HepG2 (cell line): Measurements from ENCODE around the gene STAT5A. TPM values are rescaled to one million over a fixed set of nuclear protein-coding genes. Genes with fewer than 3 reads are reported as not detected.
A peak's percentile ranks its signal among the peaks of the same experiment; 100 is the strongest.

ENCODE experiments used
- HMG20B ChIP-seq: conservative IDR thresholded peaks from 2 replicates; pipeline ENCODE4 v1.6.1; 2016; ENCODE audit warnings: missing genetic modification reagents, missing compliant biosample characterization
- MAFG ChIP-seq: sonication (generic); formaldehyde crosslinking; IDR thresholded peaks from 2 replicates; pipeline ENCODE4 v1.5.1; 2020; ENCODE audit warnings: mild to moderate bottlenecking, missing genetic modification reagents
- MBD4 ChIP-seq: IDR thresholded peaks from 2 replicates; pipeline ENCODE4 v1.6.1; 2012; ENCODE audit warnings: low read length, inconsistent platforms, borderline replicate concordance
- MED8 ChIP-seq: sonication (generic); formaldehyde crosslinking; IDR thresholded peaks from 2 replicates; pipeline ENCODE4 v1.8.1; 2023; ENCODE audit warnings: mild to moderate bottlenecking, missing genetic modification reagents; ENCODE audit not compliant: insufficient replicate concordance
- MEIS2 ChIP-seq: sonication (generic); formaldehyde crosslinking; IDR thresholded peaks from 2 replicates; pipeline ENCODE4 v1.9.0; 2021; ENCODE audit warnings: mild to moderate bottlenecking, missing genetic modification reagents
- MIXL1 ChIP-seq: IDR thresholded peaks from 2 replicates; pipeline ENCODE4 v1.6.1; 2016
- NCOR1 ChIP-seq: fragments of 200-600 bp; sonication (generic); IDR thresholded peaks from 2 replicates; pipeline ENCODE4 v1.7.0; 2017; ENCODE audit warnings: antibody characterized with exemption, low read length, borderline replicate concordance
- NFIC ChIP-seq: IDR thresholded peaks from 2 replicates; pipeline ENCODE4 v1.6.1; 2012; ENCODE audit warnings: mild to moderate bottlenecking, low read length, inconsistent platforms
- SALL2 ChIP-seq: sonication (generic); formaldehyde crosslinking; IDR thresholded peaks from 2 replicates; pipeline ENCODE4 v1.8.1; 2023; ENCODE audit warnings: mild to moderate bottlenecking, missing genetic modification reagents, inconsistent platforms
- ZFP90 ChIP-seq: sonication (generic); formaldehyde crosslinking; IDR thresholded peaks from 2 replicates; pipeline ENCODE4 v1.8.0; 2022; ENCODE audit warnings: missing genetic modification reagents, mild to moderate bottlenecking, inconsistent platforms, borderline replicate concordance
- ZNF205 ChIP-seq: IDR thresholded peaks from 2 replicates; pipeline ENCODE4 v1.6.1; 2018; ENCODE audit warnings: missing biosample characterization, missing genetic modification reagents
- ZNF235 ChIP-seq: sonication (generic); formaldehyde crosslinking; IDR thresholded peaks from 2 replicates; pipeline ENCODE4 v1.8.1; 2023; ENCODE audit warnings: mild to moderate bottlenecking, missing genetic modification reagents, borderline replicate concordance
- ZNF274 ChIP-seq: sonication (generic); formaldehyde crosslinking; IDR thresholded peaks from 2 replicates; pipeline ENCODE4 v1.5.1; 2020; ENCODE audit warnings: mild to moderate bottlenecking, missing genetic modification reagents
- ZNF367 ChIP-seq: sonication (generic); formaldehyde crosslinking; IDR thresholded peaks from 2 replicates; pipeline ENCODE4 v1.4.0; 2020; ENCODE audit warnings: missing genetic modification reagents, borderline replicate concordance
- ZNF614 ChIP-seq: IDR thresholded peaks from 2 replicates; pipeline ENCODE4 v1.6.1; 2018; ENCODE audit warnings: missing biosample characterization, missing genetic modification reagents, inconsistent platforms, borderline replicate concordance
- polyA plus RNA-seq, 8 experiments: library from polyadenylated mRNA; depleted of rRNA in 3 of 8; stranded (reverse) in 7 of 8; unstranded in 1 of 8; fragments of >200 nt; fragmentation: Illumina TruSeq in 4 of 8; extraction: Trizol in 4 of 8; gene quantifications; 2 replicates each; pipeline versions ENCODE4 v1.2.1 to v1.2.3, GENCODE V29; 2011 to 2016; ENCODE audit warnings: low read depth in 4 of 8, missing spikeins in 1 of 8, mixed read lengths in 1 of 8; ENCODE audit not compliant: insufficient read depth in 1 of 8
- total RNA-seq, 5 experiments: library from RNA; depleted of rRNA; stranded (reverse); fragments of >200 nt; fragmentation: Illumina TruSeq; extraction: Trizol; gene quantifications; 2 replicates each; pipeline ENCODE4 v1.2.3, GENCODE V29; 2016; ENCODE audit warnings: low read depth in 1 of 5
- TF ChIP-seq, protein P1 (sequence below): sonication (generic); formaldehyde crosslinking; IDR thresholded peaks from 2 replicates; pipeline ENCODE4 v1.5.0; 2020; ENCODE audit warnings: mild to moderate bottlenecking, missing genetic modification reagents
- TF ChIP-seq, protein P2 (sequence below): sonication (generic); formaldehyde crosslinking; IDR thresholded peaks from 2 replicates; pipeline ENCODE4 v1.4.0; 2020; ENCODE audit warnings: mild to moderate bottlenecking, missing genetic modification reagents
- TF ChIP-seq, protein P3 (sequence below): sonication (generic); formaldehyde crosslinking; IDR thresholded peaks from 2 replicates; pipeline ENCODE4 v1.5.1; 2020; ENCODE audit warnings: missing genetic modification reagents, mild to moderate bottlenecking, borderline replicate concordance
- TF ChIP-seq, protein P4 (sequence below): sonication (generic); formaldehyde crosslinking; conservative IDR thresholded peaks from 2 replicates; pipeline ENCODE4 v1.4.0; 2020; ENCODE audit warnings: missing genetic modification reagents
- TF ChIP-seq, protein P5 (sequence below): sonication (generic); formaldehyde crosslinking; IDR thresholded peaks from 2 replicates; pipeline ENCODE4 v1.5.0; 2020; ENCODE audit warnings: mild to moderate bottlenecking, missing genetic modification reagents, moderate library complexity

STAT5A gene
- total and polyA plus RNA-seq, 2 of the 13 experiments (the other 11 are each of a cell fraction or from before 2014, with no cell fraction given): 1.4 to 4.1 TPM

DNA sequence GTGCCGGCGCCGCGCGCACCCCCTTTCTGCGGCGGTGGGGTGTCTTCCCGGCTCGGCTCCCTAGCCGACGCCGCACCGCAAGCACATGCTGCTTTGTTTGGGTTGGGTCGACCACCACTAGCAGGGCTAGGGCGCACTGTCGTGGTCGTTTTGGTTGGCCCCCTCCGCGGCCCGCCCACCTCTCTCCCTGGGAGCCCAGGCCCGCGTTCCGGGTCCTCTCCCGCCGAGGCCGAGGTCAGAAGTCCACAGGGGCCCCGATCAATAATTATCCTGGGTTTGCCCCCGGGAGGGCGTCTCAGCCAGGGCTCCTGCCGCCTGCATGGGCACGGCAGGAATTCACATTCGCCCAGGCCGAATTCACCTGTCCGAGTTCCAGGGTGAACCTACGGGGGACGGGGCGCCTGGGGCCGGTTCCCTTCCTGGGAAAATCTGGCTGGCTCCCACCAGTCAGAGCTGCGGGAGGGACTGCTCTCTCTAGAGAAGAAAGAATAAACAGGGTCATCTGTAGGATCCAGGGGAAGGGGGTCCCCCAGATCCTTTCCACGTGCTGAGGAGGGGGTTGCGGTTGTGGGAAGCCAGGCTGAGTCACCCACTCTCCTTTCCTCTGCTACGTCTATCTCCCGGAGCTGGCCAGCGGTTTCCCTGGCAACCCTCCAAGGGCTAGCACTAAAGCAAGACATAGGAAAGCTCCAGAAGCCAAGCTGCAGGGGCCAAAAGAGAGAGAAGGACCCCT lies 11.5 kb upstream of the STAT5A start (continued):
- TF ChIP-seq, protein P1, sequence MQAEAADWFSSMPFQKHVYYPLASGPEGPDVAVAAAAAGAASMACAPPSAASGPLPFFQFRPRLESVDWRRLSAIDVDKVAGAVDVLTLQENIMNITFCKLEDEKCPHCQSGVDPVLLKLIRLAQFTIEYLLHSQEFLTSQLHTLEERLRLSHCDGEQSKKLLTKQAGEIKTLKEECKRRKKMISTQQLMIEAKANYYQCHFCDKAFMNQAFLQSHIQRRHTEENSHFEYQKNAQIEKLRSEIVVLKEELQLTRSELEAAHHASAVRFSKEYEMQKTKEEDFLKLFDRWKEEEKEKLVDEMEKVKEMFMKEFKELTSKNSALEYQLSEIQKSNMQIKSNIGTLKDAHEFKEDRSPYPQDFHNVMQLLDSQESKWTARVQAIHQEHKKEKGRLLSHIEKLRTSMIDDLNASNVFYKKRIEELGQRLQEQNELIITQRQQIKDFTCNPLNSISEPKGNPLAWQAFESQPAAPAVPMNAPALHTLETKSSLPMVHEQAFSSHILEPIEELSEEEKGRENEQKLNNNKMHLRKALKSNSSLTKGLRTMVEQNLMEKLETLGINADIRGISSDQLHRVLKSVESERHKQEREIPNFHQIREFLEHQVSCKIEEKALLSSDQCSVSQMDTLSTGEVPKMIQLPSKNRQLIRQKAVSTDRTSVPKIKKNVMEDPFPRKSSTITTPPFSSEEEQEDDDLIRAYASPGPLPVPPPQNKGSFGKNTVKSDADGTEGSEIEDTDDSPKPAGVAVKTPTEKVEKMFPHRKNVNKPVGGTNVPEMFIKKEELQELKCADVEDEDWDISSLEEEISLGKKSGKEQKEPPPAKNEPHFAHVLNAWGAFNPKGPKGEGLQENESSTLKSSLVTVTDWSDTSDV (CRISPR knock-in tag): peak; percentile 76; the same call in 1 of the 2 replicates
- TF ChIP-seq ZNF274 (CRISPR knock-in tag): peak; percentile 72
- TF ChIP-seq HMG20B (CRISPR knock-in tag): 0 out of 2 replicates have a peak, but pooled peaks have one; percentile 54
- TF ChIP-seq, protein P2, sequence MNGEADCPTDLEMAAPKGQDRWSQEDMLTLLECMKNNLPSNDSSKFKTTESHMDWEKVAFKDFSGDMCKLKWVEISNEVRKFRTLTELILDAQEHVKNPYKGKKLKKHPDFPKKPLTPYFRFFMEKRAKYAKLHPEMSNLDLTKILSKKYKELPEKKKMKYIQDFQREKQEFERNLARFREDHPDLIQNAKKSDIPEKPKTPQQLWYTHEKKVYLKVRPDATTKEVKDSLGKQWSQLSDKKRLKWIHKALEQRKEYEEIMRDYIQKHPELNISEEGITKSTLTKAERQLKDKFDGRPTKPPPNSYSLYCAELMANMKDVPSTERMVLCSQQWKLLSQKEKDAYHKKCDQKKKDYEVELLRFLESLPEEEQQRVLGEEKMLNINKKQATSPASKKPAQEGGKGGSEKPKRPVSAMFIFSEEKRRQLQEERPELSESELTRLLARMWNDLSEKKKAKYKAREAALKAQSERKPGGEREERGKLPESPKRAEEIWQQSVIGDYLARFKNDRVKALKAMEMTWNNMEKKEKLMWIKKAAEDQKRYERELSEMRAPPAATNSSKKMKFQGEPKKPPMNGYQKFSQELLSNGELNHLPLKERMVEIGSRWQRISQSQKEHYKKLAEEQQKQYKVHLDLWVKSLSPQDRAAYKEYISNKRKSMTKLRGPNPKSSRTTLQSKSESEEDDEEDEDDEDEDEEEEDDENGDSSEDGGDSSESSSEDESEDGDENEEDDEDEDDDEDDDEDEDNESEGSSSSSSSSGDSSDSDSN (CRISPR knock-in tag): peak; percentile 84
- TF ChIP-seq MBD4: no peak
- peak; percentile 84; the same call in 1 of the 2 replicates for TF ChIP-seq MEIS2
- TF ChIP-seq, protein P3, sequence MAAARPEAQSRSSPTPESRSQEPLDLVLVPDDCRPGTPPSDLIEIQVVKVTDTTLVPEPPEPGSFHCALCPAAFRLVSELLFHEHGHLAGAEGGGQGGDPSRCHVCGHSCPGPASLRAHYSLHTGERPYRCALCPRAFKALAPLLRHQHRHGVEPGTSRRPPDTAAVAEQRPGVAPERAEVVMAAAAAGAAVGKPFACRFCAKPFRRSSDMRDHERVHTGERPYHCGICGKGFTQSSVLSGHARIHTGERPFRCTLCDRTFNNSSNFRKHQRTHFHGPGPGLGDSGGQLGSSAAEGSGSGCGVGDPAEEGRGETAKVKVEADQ (CRISPR knock-in tag): peak; percentile 86
- no peak; the same call in 1 of the 2 replicates for TF ChIP-seq ZNF235 (CRISPR knock-in tag)
- peak; percentile 90 for TF ChIP-seq NCOR1
- TF ChIP-seq, protein P4, sequence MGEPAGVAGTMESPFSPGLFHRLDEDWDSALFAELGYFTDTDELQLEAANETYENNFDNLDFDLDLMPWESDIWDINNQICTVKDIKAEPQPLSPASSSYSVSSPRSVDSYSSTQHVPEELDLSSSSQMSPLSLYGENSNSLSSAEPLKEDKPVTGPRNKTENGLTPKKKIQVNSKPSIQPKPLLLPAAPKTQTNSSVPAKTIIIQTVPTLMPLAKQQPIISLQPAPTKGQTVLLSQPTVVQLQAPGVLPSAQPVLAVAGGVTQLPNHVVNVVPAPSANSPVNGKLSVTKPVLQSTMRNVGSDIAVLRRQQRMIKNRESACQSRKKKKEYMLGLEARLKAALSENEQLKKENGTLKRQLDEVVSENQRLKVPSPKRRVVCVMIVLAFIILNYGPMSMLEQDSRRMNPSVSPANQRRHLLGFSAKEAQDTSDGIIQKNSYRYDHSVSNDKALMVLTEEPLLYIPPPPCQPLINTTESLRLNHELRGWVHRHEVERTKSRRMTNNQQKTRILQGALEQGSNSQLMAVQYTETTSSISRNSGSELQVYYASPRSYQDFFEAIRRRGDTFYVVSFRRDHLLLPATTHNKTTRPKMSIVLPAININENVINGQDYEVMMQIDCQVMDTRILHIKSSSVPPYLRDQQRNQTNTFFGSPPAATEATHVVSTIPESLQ (CRISPR knock-in tag): no peak
- TF ChIP-seq ZFP90 (CRISPR knock-in tag): peak; percentile 93
- no peak for TF ChIP-seq ZNF367 (CRISPR knock-in tag)
- TF ChIP-seq ZNF205 (CRISPR knock-in tag): no peak
- no peak for TF ChIP-seq NFIC
- peak; percentile 89 for TF ChIP-seq SALL2 (CRISPR knock-in tag)
- TF ChIP-seq MAFG: no peak
- TF ChIP-seq MED8 (CRISPR knock-in tag): peak; percentile 77
- 0 out of 2 replicates have a peak, but pooled peaks have one; percentile 60 for TF ChIP-seq ZNF614 (CRISPR knock-in tag)
- TF ChIP-seq MIXL1 (CRISPR knock-in tag): peak; percentile 73
- TF ChIP-seq, protein P5, sequence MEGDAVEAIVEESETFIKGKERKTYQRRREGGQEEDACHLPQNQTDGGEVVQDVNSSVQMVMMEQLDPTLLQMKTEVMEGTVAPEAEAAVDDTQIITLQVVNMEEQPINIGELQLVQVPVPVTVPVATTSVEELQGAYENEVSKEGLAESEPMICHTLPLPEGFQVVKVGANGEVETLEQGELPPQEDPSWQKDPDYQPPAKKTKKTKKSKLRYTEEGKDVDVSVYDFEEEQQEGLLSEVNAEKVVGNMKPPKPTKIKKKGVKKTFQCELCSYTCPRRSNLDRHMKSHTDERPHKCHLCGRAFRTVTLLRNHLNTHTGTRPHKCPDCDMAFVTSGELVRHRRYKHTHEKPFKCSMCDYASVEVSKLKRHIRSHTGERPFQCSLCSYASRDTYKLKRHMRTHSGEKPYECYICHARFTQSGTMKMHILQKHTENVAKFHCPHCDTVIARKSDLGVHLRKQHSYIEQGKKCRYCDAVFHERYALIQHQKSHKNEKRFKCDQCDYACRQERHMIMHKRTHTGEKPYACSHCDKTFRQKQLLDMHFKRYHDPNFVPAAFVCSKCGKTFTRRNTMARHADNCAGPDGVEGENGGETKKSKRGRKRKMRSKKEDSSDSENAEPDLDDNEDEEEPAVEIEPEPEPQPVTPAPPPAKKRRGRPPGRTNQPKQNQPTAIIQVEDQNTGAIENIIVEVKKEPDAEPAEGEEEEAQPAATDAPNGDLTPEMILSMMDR: peak; percentile 48
